BLaER1 (cell line): ENCODE measurements around the gene IDUA.
"Not testable (repeated sequence)": the region's sequence is repeated elsewhere in the genome, so short reads cannot be mapped to it uniquely, and the experiment has no call there.

Experiments used
- H3K27ac ChIP-seq: shearing (Covaris generic); formaldehyde crosslinking; 2 replicates; pipeline ENCODE4 v1.8.1; 2022
- H3K27me3 ChIP-seq: shearing (Covaris generic); formaldehyde crosslinking; 2 replicates; pipeline ENCODE4 v1.8.1; 2022
- H3K36me3 ChIP-seq: shearing (Covaris generic); formaldehyde crosslinking; 2 replicates; pipeline ENCODE4 v1.8.1; 2022
- H3K4me1 ChIP-seq: shearing (Covaris generic); formaldehyde crosslinking; 2 replicates; pipeline ENCODE4 v1.8.1; 2022
- H3K4me2 ChIP-seq: shearing (Covaris generic); formaldehyde crosslinking; 2 replicates; pipeline ENCODE4 v1.8.1; 2022
- H3K4me3 ChIP-seq: shearing (Covaris generic); formaldehyde crosslinking; 2 replicates; pipeline ENCODE4 v1.8.1; 2022
- H3K9ac ChIP-seq: shearing (Covaris generic); formaldehyde crosslinking; 2 replicates; pipeline ENCODE4 v1.8.1; 2022
- H3K9me3 ChIP-seq: shearing (Covaris generic); formaldehyde crosslinking; 2 replicates; pipeline ENCODE4 v1.8.1; 2022
- H4K20me1 ChIP-seq: shearing (Covaris generic); formaldehyde crosslinking; 2 replicates; pipeline ENCODE4 v1.8.1; 2022
- Cebpa-rat ChIP-seq: shearing (Covaris generic); IDR thresholded peaks from 2 replicates; pipeline ENCODE4 v1.8.1; 2022

Gene IDUA

DNA sequence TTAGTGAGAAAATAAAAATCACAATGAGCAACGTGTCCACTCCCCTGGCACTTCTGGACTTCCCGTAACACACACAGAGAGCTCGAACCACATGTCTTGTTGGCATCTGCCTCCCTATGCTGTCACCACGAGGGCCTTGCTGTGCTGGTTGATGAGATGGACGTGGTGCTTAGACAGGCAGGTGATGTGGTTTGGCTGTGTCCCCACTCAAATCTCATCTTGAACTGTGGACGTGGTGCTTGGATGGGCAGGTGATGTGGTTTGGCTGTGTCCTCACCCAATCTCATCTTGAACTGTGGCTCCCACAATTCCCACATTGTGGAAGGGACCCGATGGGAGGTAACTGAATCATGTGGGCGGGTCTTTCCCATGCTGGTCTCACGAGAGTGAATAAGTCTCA, 64.6 kb downstream of the IDUA start:
- H3K4me3 ChIP-seq, result no peak overlapping the region
- H3K27ac ChIP-seq, result no peak overlapping the region
- H3K9ac ChIP-seq, result no peak overlapping the region
- H4K20me1 ChIP-seq, result peaks cover 38% of the 10 kb centered on the region
- H3K4me1 ChIP-seq, result peaks cover 66% of the 10 kb centered on the region
- peak overlapping the region; percentile 92; the same call in 1 of the 2 replicates for H3K4me2 ChIP-seq
- peaks cover 18% of the 10 kb centered on the region for H3K9me3 ChIP-seq
- no peak for TF ChIP-seq Cebpa-rat
- peaks cover 83% of the 10 kb centered on the region for H3K27me3 ChIP-seq
- H3K36me3 ChIP-seq, result no peaks in the 10 kb centered on the region

DNA sequence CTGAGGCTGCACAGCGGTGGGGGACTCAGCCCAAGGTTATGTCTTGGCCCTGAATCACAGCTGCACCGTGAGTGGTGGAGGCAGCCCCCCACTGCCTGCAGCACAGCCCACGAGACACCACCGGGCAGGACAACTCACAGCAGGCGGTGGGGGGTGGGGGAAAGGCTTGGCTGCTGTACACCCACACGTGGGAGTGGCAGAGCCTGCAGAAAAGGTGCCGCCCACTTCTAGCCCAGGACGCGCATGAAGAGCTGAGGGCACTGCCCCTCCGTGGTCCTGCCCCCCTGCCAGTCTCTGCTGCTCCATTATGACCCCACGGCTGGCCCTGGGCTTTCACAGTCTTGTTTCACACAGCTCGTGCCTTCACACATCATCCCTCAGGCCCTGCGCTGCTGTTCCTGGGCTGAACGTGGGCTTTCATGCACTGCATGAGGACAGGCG, 65.4 kb downstream of the IDUA start:
- peaks cover 45% of the 10 kb centered on the region for H4K20me1 ChIP-seq
- H3K9ac ChIP-seq, result no peak overlapping the region
- H3K4me2 ChIP-seq, result no peak overlapping the region
- H3K36me3 ChIP-seq, result no peaks in the 10 kb centered on the region
- TF ChIP-seq Cebpa-rat, result no peak
- no peak overlapping the region for H3K4me3 ChIP-seq
- H3K27me3 ChIP-seq, result peaks cover 84% of the 10 kb centered on the region
- H3K27ac ChIP-seq, result no peak overlapping the region
- H3K9me3 ChIP-seq, result peaks cover 18% of the 10 kb centered on the region
- H3K4me1 ChIP-seq, result peaks cover 63% of the 10 kb centered on the region

GRCh38 chr4:1053080-1053661, 66.3 kb downstream of the IDUA start:
- H3K4me2 ChIP-seq, result no peak overlapping the region; the same call in 1 of the 2 replicates
- H3K9me3 ChIP-seq, result peaks cover 18% of the 10 kb centered on the region
- H3K9ac ChIP-seq, result no peak overlapping the region
- no peak overlapping the region for H3K4me3 ChIP-seq
- H4K20me1 ChIP-seq, result peaks cover 43% of the 10 kb centered on the region
- H3K27me3 ChIP-seq, result peaks cover 84% of the 10 kb centered on the region
- H3K4me1 ChIP-seq, result peaks cover 54% of the 10 kb centered on the region
- no peaks in the 10 kb centered on the region for H3K36me3 ChIP-seq
- H3K27ac ChIP-seq, result no peak overlapping the region
- no peak for TF ChIP-seq Cebpa-rat

DNA sequence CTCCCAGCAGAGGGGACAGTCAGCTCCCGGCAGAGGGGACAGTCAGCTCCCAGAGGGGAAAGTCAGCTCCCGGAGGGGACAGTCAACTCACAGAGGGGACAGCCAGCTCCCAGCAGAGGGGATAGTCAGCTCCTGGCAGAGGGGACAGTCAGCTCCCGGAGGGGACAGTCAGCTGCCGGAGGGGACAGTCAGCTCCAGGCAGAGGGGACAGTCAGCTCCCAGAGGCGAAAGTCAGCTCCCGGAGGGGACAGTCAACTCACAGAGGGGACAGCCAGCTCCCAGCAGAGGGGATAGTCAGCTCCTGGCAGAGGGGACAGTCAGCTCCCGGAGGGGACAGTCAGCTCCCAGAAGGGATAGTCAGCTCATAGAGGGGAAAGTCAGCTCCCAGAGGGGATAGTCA, 67.0 kb downstream of the IDUA start:
- peaks cover 86% of the 10 kb centered on the region for H3K27me3 ChIP-seq
- H3K36me3 ChIP-seq, H3K4me3 ChIP-seq, H3K27ac ChIP-seq, H3K4me2 ChIP-seq, H3K9ac ChIP-seq: not testable (repeated sequence)
- peaks cover 18% of the 10 kb centered on the region for H3K9me3 ChIP-seq
- peaks cover 52% of the 10 kb centered on the region for H3K4me1 ChIP-seq
- H4K20me1 ChIP-seq, result peaks cover 49% of the 10 kb centered on the region
